Astrocyte of the cerebellum (primary cell): ENCODE measurements around the gene CA14.
"Not testable (repeated sequence)": the region's sequence is repeated elsewhere in the genome, so short reads cannot be mapped to it uniquely, and the experiment has no call there.

Source experiments
- DNase-seq: peaks from one replicate; pipeline ENCODE4 v3.0.0-alpha.2; 2011; ENCODE audit warnings: low read depth
- H3K4me3 ChIP-seq: 2 replicates; pipeline ENCODE4 v1.5.1; 2011; ENCODE audit warnings: mild to moderate bottlenecking, low read depth, low read length, moderate library complexity
- CTCF ChIP-seq: IDR thresholded peaks from 2 replicates; pipeline ENCODE4 v1.5.1; 2012; ENCODE audit warnings: low read length, low read depth, moderate library complexity, mild to moderate bottlenecking; ENCODE audit errors: missing control alignments
- in situ Hi-C: cut with HindIII; loops from 2 replicates; pipeline ENCODE4 v1.10.0; 2017; ENCODE audit warnings: low sequenced_read_pairs

Gene CA14

GRCh38 chr1:150221552-150221951 lies 36.0 kb upstream of the CA14 start:
- in situ Hi-C loops: no loop called here
- no peak overlapping the region for H3K4me3 ChIP-seq
- DNase-seq: no peak
- TF ChIP-seq CTCF: peak; percentile 48

GRCh38 chr1:150224983-150225382 lies 32.6 kb upstream of the CA14 start:
- no peak for TF ChIP-seq CTCF
- in situ Hi-C loops: no loop called here
- no peak overlapping the region for H3K4me3 ChIP-seq
- no peak for DNase-seq

GRCh38 chr1:150225546-150225945 lies 32.0 kb upstream of the CA14 start:
- in situ Hi-C loops: no loop called here
- TF ChIP-seq CTCF: no peak
- no peak for DNase-seq

GRCh38 chr1:150226486-150226885 lies 31.1 kb upstream of the CA14 start:
- DNase-seq: no peak
- TF ChIP-seq CTCF: no peak
- in situ Hi-C loops: no loop called here
- H3K4me3 ChIP-seq: no peak overlapping the region

More at GRCh38 chr1:150225546-150225945, 32.0 kb upstream of the CA14 start:
- no peak overlapping the region for H3K4me3 ChIP-seq

GRCh38 chr1:150227228-150227627 lies 30.3 kb upstream of the CA14 start:
- in situ Hi-C loops: no loop called here
- no peak for DNase-seq
- H3K4me3 ChIP-seq: no peak overlapping the region
- TF ChIP-seq CTCF: no peak

- H3K4me3 ChIP-seq, in situ Hi-C loops: not testable (repeated sequence)
These were observed 29.3 kb upstream of the CA14 start for GRCh38 chr1:150228246-150228645.

GRCh38 chr1:150232921-150233320 lies 24.7 kb upstream of the CA14 start:
- H3K4me3 ChIP-seq, in situ Hi-C loops: not testable (repeated sequence)

More at GRCh38 chr1:150228246-150228645, 29.3 kb upstream of the CA14 start:
- DNase-seq: not testable (repeated sequence)

More at GRCh38 chr1:150232921-150233320, 24.7 kb upstream of the CA14 start:
- DNase-seq: not testable (repeated sequence)
